Astrocyte (in vitro differentiated cells and primary cell): Measurements from ENCODE around the gene ZER1. TPM values are rescaled to one million over a fixed set of nuclear protein-coding genes. Genes with fewer than 3 reads are reported as not detected.

Experiments
- DNase-seq: peaks from one replicate; pipeline ENCODE4 v3.0.0-alpha.2; 2010; ENCODE audit warnings: low read depth
- FAIRE-seq: peaks from 2 replicates; lab custom pipeline; 2011; peaks lifted over from hg19 to GRCh38; lab: Jason Lieb, UNC
- H2AFZ ChIP-seq: 2 replicates; pipeline ENCODE4 v1.6.0; 2012; ENCODE audit warnings: low read depth, low read length, inconsistent platforms
- H3K27ac ChIP-seq: 2 replicates; pipeline ENCODE4 v1.5.1; 2011; ENCODE audit warnings: low read depth, low read length, inconsistent platforms
- H3K27me3 ChIP-seq: 2 replicates; pipeline ENCODE4 v1.6.0; 2011; ENCODE audit warnings: low read length, inconsistent platforms; ENCODE audit not compliant: insufficient read depth
- H3K36me3 ChIP-seq: 2 replicates; pipeline ENCODE4 v1.5.1; 2011; ENCODE audit warnings: low read length, inconsistent platforms; ENCODE audit not compliant: insufficient read depth
- H3K4me1 ChIP-seq: 2 replicates; pipeline ENCODE4 v1.5.1; 2011; ENCODE audit warnings: low read length, inconsistent platforms; ENCODE audit not compliant: insufficient read depth
- H3K4me2 ChIP-seq: 2 replicates; pipeline ENCODE4 v1.6.0; 2012; ENCODE audit warnings: low read length, inconsistent platforms
- H3K4me3 ChIP-seq: 2 replicates; pipeline ENCODE4 v1.5.1; 2011; ENCODE audit warnings: low read depth, mild to moderate bottlenecking, low read length, inconsistent platforms; ENCODE audit not compliant: insufficient read depth
- H3K79me2 ChIP-seq: 2 replicates; pipeline ENCODE4 v1.6.0; 2012; ENCODE audit warnings: mild to moderate bottlenecking, low read length, inconsistent platforms; ENCODE audit not compliant: insufficient read depth
- H3K9ac ChIP-seq: 2 replicates; pipeline ENCODE4 v1.6.0; 2012; ENCODE audit warnings: mild to moderate bottlenecking, low read length, inconsistent platforms
- H3K9me3 ChIP-seq: 2 replicates; pipeline ENCODE4 v1.5.1; 2012; ENCODE audit warnings: low read depth, mild to moderate bottlenecking, low read length, inconsistent platforms; ENCODE audit not compliant: insufficient read depth
- H4K20me1 ChIP-seq: 2 replicates; pipeline ENCODE4 v1.6.0; 2012; ENCODE audit warnings: low read length, inconsistent platforms; ENCODE audit not compliant: insufficient read depth
- H3K27ac Mint-ChIP-seq: one replicate; pipeline ENCODE4 v1.8.0; 2021; ENCODE audit warnings: mild to moderate bottlenecking, mixed read lengths; ENCODE audit not compliant: unreplicated experiment
- H3K27me3 Mint-ChIP-seq: one replicate; pipeline ENCODE4 v1.8.0; 2021; ENCODE audit warnings: low read depth, mixed read lengths; ENCODE audit not compliant: unreplicated experiment
- H3K36me3 Mint-ChIP-seq: one replicate; pipeline ENCODE4 v1.8.0; 2021; ENCODE audit warnings: low read depth, mixed read lengths; ENCODE audit not compliant: unreplicated experiment
- H3K4me1 Mint-ChIP-seq: one replicate; pipeline ENCODE4 v1.8.0; 2021; ENCODE audit warnings: low read depth, mixed read lengths; ENCODE audit not compliant: unreplicated experiment
- H3K4me3 Mint-ChIP-seq: one replicate; pipeline ENCODE4 v1.8.0; 2021; ENCODE audit warnings: mild to moderate bottlenecking, moderate library complexity, mixed read lengths; ENCODE audit not compliant: unreplicated experiment
- H3K9me3 Mint-ChIP-seq: one replicate; pipeline ENCODE4 v1.8.0; 2021; ENCODE audit warnings: mild to moderate bottlenecking, mixed read lengths; ENCODE audit not compliant: unreplicated experiment
- CTCF ChIP-seq: IDR thresholded peaks from 2 replicates; pipeline ENCODE4 v1.5.1; 2011; ENCODE audit warnings: low read depth, mild to moderate bottlenecking, inconsistent platforms, low read length, moderate library complexity; ENCODE audit not compliant: insufficient read depth
- EZH2 ChIP-seq: IDR thresholded peaks from 2 replicates; pipeline ENCODE4 v1.6.1; 2012; ENCODE audit warnings: mild to moderate bottlenecking, low read length, inconsistent platforms; ENCODE audit not compliant: insufficient read depth
- total RNA-seq: library from RNA; stranded (reverse); gene quantifications from 2 replicates; pipeline ENCODE4 v1.2.1, GENCODE V29; 2021

The ZER1 gene
- total RNA-seq, 1 donor from 2014 or later, result 31.0 TPM

DNA sequence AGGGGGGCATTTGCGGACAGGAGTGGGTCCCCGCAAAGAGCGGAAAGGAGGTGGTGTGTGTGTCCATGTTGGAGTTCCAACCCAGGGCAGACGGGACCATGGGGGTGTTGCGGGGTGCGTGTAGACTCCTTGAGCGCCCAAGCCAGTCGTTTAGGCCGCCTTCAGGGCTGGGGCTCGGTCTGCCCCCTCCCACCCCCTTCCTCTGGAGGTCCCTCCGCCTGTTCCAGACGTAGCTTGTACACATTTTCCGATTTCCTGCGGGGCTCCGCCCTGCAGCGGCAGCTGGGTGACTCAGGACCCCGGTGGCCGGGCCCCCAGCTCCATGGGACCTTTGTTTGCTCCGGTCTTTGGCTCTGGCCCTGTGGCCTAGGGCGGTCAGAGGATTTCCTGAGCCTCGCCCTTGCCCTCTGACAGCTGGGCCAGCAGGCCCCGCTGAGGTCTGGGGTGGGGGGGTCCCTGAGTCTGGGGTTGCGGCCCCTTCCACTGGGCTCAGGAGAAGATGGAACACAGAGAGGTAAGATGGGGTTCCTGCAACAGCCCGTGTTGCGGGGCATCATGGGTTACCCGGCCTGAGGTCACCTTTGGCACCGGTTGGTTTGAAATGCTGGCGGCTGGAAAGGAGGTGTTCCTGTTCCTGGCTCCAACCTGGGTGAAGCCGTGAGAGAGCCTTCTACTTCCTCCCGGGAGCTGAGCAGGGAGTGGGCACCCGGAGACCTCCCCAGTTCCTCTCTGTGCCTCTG, 67.9 kb downstream of the ZER1 start:
- Histone ChIP-seq H3K9me3 (no peaks in the 10 kb centered on the region), H3K4me1 (no peaks in the 10 kb centered on the region), H4K20me1 (no peaks in the 10 kb centered on the region), H2AFZ (peak overlapping the region; percentile 88), H3K4me3 (peak overlapping the region; percentile 61), H3K79me2 (no peaks in the 10 kb centered on the region), H3K4me2 (peak overlapping the region; percentile 90), H3K9ac (peak overlapping the region; percentile 65), H3K36me3 (no peaks in the 10 kb centered on the region), H3K27ac (no peak overlapping the region), H3K27me3 (no peaks in the 10 kb centered on the region)
- FAIRE-seq (no peak), DNase-seq (no peak)
- H3K9me3 Mint-ChIP-seq, result no peaks in the 10 kb centered on the region
- no peaks in the 10 kb centered on the region for H3K36me3 Mint-ChIP-seq
- H3K27me3 Mint-ChIP-seq, result no peaks in the 10 kb centered on the region
- H3K4me1 Mint-ChIP-seq, result peaks cover 2% of the 10 kb centered on the region
- H3K4me3 Mint-ChIP-seq, result peak overlapping the region; percentile 83
- TF ChIP-seq CTCF (no peak), EZH2 (no peak)
- no peak overlapping the region for H3K27ac Mint-ChIP-seq

DNA sequence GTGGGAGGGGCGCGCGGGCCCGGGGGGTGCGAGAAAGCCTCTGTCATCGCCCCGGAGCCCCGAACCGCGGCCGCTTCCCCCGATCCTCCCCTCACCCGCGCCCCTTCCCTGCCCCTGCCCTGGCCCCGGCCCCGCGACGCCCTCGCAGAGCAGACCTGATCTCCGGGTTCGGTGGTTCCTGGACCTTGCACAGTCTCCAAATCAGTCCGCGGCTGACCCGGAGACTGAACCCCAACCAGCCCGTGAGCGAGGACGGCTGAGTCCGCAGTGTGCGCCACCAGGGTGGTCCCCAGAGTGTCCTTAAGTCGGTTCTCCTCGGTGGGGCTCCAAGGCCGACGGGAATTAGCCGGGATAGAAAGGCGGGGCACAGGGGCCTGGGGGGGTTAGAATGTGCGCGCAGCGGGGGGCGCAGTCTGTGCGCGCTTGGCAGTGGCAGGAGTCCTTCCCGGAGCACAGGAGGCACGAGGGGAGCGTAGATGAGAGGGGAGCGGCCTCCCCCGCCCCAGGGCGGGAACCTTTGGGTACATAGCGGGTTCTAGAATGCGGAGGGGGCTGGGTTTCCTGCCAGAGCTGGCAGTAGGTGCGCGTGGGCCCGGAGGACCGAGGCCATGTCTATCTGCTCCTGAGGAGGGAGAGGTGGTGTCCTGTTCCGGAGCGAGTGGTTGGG, 68.6 kb downstream of the ZER1 start:
- DNase-seq (no peak), FAIRE-seq (no peak)
- H3K4me1 Mint-ChIP-seq, result peaks cover 2% of the 10 kb centered on the region
- H3K4me3 Mint-ChIP-seq, result peak overlapping the region; percentile 83
- Histone ChIP-seq H3K9ac (peak overlapping the region; percentile 65), H3K27me3 (no peaks in the 10 kb centered on the region), H3K4me2 (peak overlapping the region; percentile 90), H3K4me3 (peak overlapping the region; percentile 61), H3K27ac (no peak overlapping the region), H4K20me1 (no peaks in the 10 kb centered on the region), H3K36me3 (no peaks in the 10 kb centered on the region), H3K4me1 (no peaks in the 10 kb centered on the region), H3K9me3 (no peaks in the 10 kb centered on the region), H3K79me2 (no peaks in the 10 kb centered on the region), H2AFZ (peak overlapping the region; percentile 88)
- no peaks in the 10 kb centered on the region for H3K36me3 Mint-ChIP-seq
- H3K27ac Mint-ChIP-seq, result no peak overlapping the region
- TF ChIP-seq EZH2 (no peak), CTCF (no peak)
- H3K27me3 Mint-ChIP-seq, result no peaks in the 10 kb centered on the region
- H3K9me3 Mint-ChIP-seq, result no peaks in the 10 kb centered on the region
